IgD-negative memory B cell (primary cell): ENCODE measurements around the gene CLMP. TPM values are rescaled to one million over a fixed set of nuclear protein-coding genes. Genes with fewer than 3 reads are reported as not detected.

Experiments
- H3K27ac Mint-ChIP-seq, 3 donors: one replicate each; pipeline ENCODE4 v1.8.0; 2020 to 2022; ENCODE audit warnings: mild to moderate bottlenecking in 3 of 3, mixed read lengths in 3 of 3, moderate library complexity in 1 of 3
- H3K27me3 Mint-ChIP-seq: one replicate; pipeline ENCODE4 v1.8.0; 2021; ENCODE audit warnings: mixed read lengths
- H3K36me3 Mint-ChIP-seq: one replicate; pipeline ENCODE4 v1.8.0; 2020; ENCODE audit warnings: mild to moderate bottlenecking, mixed read lengths
- H3K4me1 Mint-ChIP-seq, 3 donors: one replicate each; pipeline ENCODE4 v1.8.0; 2020 to 2022; ENCODE audit warnings: mixed read lengths in 3 of 3, mild to moderate bottlenecking in 1 of 3
- H3K4me3 Mint-ChIP-seq, 4 donors: one replicate each; pipeline ENCODE4 v1.8.0; 2020 to 2022; ENCODE audit warnings: mild to moderate bottlenecking in 4 of 4, mixed read lengths in 4 of 4, moderate library complexity in 3 of 4
- H3K9me3 Mint-ChIP-seq, 3 donors: one replicate each; pipeline ENCODE4 v1.8.0; 2020 to 2021; ENCODE audit warnings: mixed read lengths in 3 of 3, mild to moderate bottlenecking in 1 of 3
- polyA plus RNA-seq: library from polyadenylated mRNA; unstranded; fragments of 300-500 nt; fragmentation: Illumina TruSeq; gene quantifications from one replicate; pipeline ENCODE4 v1.2.3, GENCODE V29; 2021

The CLMP gene
- polyA plus RNA-seq, 1 donor from 2014 or later, result 0.31 TPM

DNA sequence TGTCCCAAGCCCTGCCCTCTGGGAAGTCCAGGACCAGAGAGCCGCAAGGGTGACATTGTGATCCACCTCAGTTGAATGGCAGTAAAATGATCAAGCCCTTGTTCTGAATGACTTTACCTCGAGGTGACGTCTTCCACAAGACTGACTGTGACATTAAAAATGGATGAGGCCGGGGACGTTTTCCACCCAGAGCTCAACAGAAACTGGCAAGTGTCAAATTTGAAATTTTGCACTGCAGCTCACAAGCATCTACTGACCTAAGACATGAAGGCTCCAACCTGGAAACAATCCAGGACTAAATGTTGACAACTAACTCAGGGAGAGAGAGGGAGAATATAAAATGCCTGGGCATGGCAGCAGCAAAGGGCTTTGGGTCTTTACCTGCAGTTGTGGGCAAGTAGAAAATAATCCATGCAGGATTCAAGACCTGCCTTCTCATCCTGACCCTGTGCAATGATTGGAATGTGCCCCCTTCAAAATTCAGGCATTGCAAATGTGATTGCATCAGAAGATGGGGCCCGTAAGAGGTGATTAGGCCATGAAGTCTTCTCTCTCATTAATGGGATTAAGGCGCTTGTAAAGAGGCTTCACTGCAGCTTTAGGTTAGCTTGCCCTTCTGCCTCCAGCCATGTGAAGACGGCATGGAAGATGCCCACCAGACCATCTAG is 33.6 kb upstream of the CLMP start:
- Mint-ChIP-seq H3K9me3 (peaks cover 0 to 2% (median 0%) of the 10 kb centered on the region in 3 donors), H3K4me1 (peaks cover 3 to 8% (median 7%) of the 10 kb centered on the region in 3 donors), H3K27me3 (peaks cover 16% of the 10 kb centered on the region), H3K36me3 (no peaks in the 10 kb centered on the region), H3K27ac (no peak overlapping the region), H3K4me3 (no peak overlapping the region)

DNA sequence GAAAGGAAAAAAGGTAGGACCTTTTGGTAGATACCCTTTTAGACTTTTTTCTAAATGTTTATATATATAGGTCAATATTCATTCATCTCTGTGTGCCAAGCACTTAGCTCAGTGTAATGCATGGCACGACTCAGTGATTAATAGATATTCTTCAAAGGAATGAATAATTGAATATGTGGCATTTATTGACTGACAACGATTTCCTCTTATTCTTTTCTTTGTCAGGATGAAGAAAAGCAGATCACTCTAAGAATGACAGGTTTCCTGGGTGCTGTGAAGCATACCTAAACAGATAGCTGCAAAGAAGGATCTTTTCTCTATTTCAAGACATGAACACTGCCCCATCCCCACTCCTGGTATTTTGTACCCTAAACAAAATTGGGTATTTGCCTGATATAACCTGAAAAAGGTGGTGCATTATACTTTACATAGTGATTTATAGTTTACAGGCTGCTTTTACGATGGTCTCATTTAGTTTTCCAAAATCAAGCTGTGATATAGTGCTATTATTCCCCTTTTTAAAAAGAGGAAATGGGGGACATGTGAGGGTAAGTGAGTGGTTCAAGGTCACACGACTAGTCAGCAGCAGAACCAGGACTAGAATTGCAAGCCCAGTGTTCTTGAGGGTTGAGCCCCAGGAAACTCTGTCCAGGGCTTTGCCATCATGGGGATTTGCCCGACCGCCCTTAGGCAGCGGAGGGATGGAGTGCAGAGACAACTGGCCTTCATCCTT is 32.9 kb upstream of the CLMP start:
- H3K27ac Mint-ChIP-seq, result no peak overlapping the region
- no peak overlapping the region for H3K4me3 Mint-ChIP-seq
- H3K27me3 Mint-ChIP-seq, result peaks cover 20% of the 10 kb centered on the region
- H3K9me3 Mint-ChIP-seq, result peaks cover 2 to 3% (median 3%) of the 10 kb centered on the region in 3 donors
- peaks cover 0 to 4% (median 0%) of the 10 kb centered on the region in 3 donors for H3K4me1 Mint-ChIP-seq
- H3K36me3 Mint-ChIP-seq, result no peaks in the 10 kb centered on the region

DNA sequence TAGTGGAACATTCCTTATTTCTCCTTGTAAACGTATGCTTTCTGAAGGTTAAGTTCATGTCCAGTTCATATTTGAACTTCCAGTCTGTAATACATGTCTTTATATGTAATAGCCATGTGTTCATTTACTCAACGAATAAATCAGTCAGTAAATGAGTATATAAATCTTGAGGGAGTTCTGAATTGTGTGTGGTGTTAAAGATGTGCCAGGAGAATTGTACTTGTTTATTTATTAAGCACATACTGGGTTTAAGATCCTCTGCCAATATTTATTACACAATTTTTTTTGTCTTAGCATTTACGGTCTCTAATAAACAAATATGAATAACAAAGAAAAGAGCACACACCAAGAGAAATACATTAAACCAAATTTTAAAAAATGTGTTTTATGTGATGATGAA is 26.5 kb upstream of the CLMP start:
- Mint-ChIP-seq H3K27ac (no peak overlapping the region), H3K36me3 (no peaks in the 10 kb centered on the region), H3K27me3 (peaks cover 14% of the 10 kb centered on the region), H3K9me3 (peaks cover 7 to 15% (median 12%) of the 10 kb centered on the region in 3 donors), H3K4me1 (no peaks in the 10 kb centered on the region), H3K4me3 (no peak overlapping the region)

DNA sequence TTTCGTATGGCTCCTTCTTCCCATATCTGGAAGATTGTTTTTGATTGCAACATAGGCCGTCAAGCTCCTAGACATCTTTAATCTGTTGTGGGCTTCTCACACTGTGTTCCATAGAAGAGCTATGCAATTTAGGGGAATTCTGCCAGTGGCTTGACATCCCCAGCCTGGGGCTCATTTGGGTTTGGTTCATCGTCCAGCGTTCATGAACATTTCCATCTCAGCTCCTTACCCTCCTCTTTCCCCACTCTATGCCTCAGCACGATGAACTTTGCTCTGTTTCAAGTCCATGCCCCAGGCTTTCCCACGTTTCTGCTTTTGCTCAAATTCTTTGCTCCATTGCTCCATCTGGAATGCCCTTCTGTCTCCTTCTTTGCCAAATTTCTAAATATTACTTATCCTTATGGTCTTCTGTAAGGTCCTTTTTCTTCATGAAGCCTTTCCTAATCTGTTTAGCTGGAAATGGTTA is 26.1 kb upstream of the CLMP start:
- Mint-ChIP-seq H3K4me3 (no peak overlapping the region), H3K4me1 (no peaks in the 10 kb centered on the region), H3K36me3 (no peaks in the 10 kb centered on the region), H3K27me3 (peaks cover 15% of the 10 kb centered on the region), H3K27ac (no peak overlapping the region), H3K9me3 (peaks cover 7 to 15% (median 12%) of the 10 kb centered on the region in 3 donors)

DNA sequence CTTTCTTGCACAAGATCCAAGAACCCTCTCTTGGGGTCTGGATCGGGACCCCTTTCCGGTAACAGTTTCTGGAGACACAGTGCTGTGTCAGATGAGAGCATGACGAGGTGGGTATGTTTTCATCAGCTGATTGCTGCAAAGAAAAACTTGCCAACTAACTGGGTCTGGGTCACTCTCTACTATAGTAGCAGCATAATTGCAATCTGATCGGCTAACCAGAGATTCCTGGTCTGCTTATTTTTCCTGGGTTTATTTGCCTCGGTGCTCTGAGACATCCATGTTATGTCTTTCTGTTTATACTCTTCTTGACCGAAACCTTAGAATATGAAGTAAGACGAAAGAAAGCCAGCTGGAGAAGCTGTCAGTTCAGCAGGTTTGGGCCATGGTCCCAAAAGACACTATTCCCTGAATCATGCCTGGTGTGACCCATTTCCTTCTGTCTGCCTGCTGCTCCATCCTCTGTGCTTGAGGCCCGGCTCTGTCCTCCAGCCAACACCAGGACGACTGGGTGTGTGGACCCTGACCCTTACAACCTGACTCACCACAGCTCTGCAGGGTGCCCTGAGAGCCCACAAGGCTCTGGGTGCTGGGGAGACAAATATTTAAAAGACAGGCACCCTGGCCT is 24.1 kb upstream of the CLMP start:
- H3K27me3 Mint-ChIP-seq, result peaks cover 14% of the 10 kb centered on the region
- no peaks in the 10 kb centered on the region for H3K4me1 Mint-ChIP-seq
- peaks cover 7 to 15% (median 12%) of the 10 kb centered on the region in 3 donors for H3K9me3 Mint-ChIP-seq
- H3K4me3 Mint-ChIP-seq, result no peak overlapping the region
- H3K36me3 Mint-ChIP-seq, result no peaks in the 10 kb centered on the region
- no peak overlapping the region for H3K27ac Mint-ChIP-seq

DNA sequence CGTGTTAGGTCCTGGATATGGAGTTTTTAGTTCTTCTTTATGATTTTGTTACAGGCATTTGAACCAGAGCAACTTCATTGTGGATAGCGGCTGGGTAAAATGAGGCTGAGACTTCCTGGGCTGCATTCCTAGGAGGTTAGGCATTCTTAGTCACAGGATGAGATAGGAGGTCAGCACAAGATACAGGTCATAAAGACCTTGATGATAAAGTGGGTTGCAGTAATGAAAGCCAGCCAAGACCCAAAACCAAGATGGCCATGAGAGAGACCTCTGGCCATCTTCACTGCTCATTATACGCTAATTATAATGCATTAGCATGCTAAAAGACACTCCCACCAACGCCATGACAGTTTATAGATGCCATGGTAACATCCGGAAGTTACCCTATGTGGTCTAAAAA is 23.4 kb upstream of the CLMP start:
- Mint-ChIP-seq H3K36me3 (no peaks in the 10 kb centered on the region), H3K9me3 (peaks cover 7 to 15% (median 12%) of the 10 kb centered on the region in 3 donors), H3K4me3 (no peak overlapping the region), H3K27me3 (peaks cover 13% of the 10 kb centered on the region), H3K4me1 (no peaks in the 10 kb centered on the region), H3K27ac (no peak overlapping the region)

DNA sequence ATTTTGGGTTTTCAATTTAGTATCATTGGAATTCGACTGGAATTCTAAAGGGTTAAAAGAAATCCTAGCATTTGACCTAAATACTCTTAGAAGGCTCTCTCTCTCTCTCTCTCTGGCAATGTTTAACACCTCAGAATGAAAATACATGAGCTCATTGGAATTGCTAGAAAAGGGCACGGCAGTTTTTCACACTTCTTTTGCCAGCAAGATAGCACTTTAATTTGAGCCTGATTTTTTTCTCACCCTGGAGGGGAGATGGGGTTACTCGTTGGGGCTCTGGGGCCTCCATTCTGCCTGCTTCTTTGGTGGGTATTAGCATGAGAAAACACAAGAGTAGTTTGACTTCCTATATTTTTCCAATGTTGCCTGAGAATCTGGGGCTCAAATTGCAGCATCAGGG is 22.8 kb upstream of the CLMP start:
- Mint-ChIP-seq H3K27ac (no peak overlapping the region), H3K9me3 (peaks cover 4 to 15% (median 9%) of the 10 kb centered on the region in 3 donors), H3K4me1 (no peaks in the 10 kb centered on the region), H3K27me3 (peaks cover 13% of the 10 kb centered on the region), H3K36me3 (no peaks in the 10 kb centered on the region), H3K4me3 (no peak overlapping the region)

DNA sequence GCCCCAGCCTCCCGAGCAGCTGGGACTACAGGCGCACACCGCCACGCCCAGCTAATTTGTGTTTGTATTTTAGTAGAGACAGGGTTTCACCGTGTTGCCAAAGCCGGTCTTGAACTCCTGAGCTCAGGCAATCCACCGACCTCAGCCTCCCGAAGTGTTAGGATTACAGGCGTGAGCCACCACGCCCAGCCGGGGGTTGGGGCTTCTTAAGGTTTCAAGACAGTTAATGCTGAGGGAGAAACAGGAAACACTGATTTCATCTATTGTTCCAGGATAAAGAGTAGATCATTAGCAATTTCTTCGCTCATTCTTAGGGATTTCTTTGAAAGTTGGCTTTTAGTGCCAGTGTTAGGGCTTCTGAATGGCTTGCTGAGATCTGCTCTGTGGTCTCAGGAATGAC is 21.2 kb upstream of the CLMP start:
- no peaks in the 10 kb centered on the region for H3K36me3 Mint-ChIP-seq
- no peak overlapping the region for H3K4me3 Mint-ChIP-seq
- no peak overlapping the region for H3K27ac Mint-ChIP-seq
- no peaks in the 10 kb centered on the region for H3K4me1 Mint-ChIP-seq
- H3K9me3 Mint-ChIP-seq, result no peaks in the 10 kb centered on the region
- peaks cover 13% of the 10 kb centered on the region for H3K27me3 Mint-ChIP-seq

DNA sequence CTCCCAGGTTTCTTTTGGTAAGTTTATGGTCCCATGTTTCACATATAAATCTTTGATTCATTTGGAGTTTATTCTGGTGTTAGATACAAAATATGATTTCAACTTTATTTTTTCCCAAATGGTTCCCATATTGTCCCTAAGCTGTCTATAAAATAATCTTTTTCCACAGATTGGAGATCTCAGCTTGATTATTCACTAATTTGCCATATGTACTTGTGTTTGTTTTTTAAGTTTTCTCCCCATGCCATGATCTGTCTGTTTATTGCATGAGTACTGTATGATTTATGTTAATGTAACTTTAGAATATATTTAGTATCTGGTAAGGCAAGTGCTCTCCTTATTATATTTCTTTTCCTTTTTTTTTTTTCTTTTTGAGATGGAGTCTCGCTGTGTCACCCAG is 19.9 kb upstream of the CLMP start:
- H3K4me3 Mint-ChIP-seq, result no peak overlapping the region
- peaks cover 17% of the 10 kb centered on the region for H3K27me3 Mint-ChIP-seq
- no peaks in the 10 kb centered on the region for H3K9me3 Mint-ChIP-seq
- H3K4me1 Mint-ChIP-seq, result no peaks in the 10 kb centered on the region
- H3K27ac Mint-ChIP-seq, result no peak overlapping the region
- no peaks in the 10 kb centered on the region for H3K36me3 Mint-ChIP-seq

DNA sequence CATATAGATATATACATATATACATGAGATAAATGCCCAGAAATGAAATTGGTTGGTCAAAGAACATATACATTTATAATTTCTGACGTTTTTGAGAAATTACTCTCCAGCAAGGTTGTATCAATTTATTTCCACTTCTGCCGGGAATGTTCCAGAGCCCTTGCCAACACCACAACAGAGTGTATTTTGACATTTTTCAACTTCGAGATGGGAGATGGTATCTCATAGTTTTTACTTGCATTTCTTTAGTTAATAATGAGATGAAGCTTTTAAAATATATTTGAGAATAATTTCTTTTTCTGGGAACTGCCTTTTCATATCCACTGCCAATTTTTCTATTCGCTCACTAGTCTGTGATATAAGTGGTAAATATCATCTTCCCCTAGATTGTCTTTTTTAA is 19.3 kb upstream of the CLMP start:
- Mint-ChIP-seq H3K27ac (no peak overlapping the region), H3K36me3 (no peaks in the 10 kb centered on the region), H3K4me3 (no peak overlapping the region), H3K9me3 (no peaks in the 10 kb centered on the region), H3K4me1 (no peaks in the 10 kb centered on the region), H3K27me3 (peaks cover 18% of the 10 kb centered on the region)

DNA sequence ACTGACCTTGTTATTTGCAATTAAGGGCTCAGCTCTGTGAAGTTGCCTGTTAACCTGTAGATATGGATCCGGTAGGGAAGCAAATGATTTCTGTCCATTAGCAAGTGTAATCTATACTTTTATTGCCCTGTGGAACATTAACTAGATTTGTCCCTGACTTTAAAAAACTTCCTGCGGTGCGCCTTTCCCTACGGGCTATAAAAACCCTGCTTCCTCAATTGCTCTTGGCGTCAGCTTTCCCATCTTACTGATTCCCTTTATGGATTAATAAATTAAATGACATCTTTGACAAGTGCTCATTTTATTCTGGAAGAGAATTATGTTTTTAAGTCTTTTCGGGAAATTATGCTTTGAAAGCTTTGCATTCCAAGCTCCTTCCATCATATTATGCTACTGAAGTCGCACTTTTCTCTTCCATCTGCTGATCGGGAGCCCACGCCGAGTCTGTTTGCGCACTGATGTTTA is 18.3 kb upstream of the CLMP start:
- peaks cover 22% of the 10 kb centered on the region for H3K27me3 Mint-ChIP-seq

DNA sequence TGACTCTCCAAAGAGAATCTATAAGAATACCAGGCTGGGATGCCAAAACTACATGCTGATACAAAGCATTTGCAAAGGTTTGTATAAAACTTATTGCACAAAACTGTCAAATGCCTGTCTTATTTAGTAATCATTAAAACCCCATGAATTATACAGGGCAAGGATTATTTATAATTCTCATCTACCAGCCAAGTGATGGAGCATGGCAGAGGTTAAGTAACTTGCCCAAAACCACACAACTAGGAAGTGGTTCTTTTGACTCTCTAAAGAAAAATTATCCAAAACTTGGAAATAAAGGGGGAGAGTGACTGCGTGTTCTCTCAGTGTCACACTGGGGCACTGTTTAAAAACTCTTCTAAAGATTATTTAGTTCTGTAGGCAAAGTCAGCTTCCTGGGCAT is 17.4 kb upstream of the CLMP start:
- peaks cover 24% of the 10 kb centered on the region for H3K27me3 Mint-ChIP-seq
- no peak overlapping the region for H3K4me3 Mint-ChIP-seq

More for the DNA sequence above, 18.3 kb upstream of the CLMP start:
- Mint-ChIP-seq H3K4me1 (no peaks in the 10 kb centered on the region), H3K36me3 (peaks cover 1% of the 10 kb centered on the region), H3K4me3 (no peak overlapping the region), H3K27ac (no peak overlapping the region), H3K9me3 (no peaks in the 10 kb centered on the region)

DNA sequence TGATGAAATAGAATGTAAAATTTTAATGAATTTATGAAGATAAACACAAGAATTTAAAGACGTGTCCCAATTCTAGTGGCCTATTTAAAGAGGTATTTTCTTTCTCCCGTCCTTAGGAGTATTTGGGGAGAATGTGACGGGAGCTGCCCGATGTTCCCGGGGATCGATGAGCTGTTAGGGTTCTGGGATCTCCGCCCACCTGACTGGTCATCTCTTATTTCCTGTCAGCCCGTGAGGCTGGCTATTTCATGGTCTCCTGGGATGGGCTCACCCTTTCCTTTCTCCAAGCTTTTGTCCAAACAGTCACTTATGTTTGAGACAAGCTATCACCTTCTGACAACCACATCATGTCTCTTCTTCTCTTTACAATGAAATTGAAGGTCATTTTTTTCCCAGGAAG is 16.9 kb upstream of the CLMP start:
- no peak overlapping the region for H3K27ac Mint-ChIP-seq
- H3K27me3 Mint-ChIP-seq, result peaks cover 24% of the 10 kb centered on the region
- H3K4me1 Mint-ChIP-seq, result no peaks in the 10 kb centered on the region
- peaks cover 2% of the 10 kb centered on the region for H3K36me3 Mint-ChIP-seq
- H3K9me3 Mint-ChIP-seq, result no peaks in the 10 kb centered on the region
- no peak overlapping the region for H3K4me3 Mint-ChIP-seq

More for the DNA sequence above, 17.4 kb upstream of the CLMP start:
- Mint-ChIP-seq H3K36me3 (peaks cover 2% of the 10 kb centered on the region), H3K4me1 (no peaks in the 10 kb centered on the region), H3K27ac (no peak overlapping the region), H3K9me3 (no peaks in the 10 kb centered on the region)

DNA sequence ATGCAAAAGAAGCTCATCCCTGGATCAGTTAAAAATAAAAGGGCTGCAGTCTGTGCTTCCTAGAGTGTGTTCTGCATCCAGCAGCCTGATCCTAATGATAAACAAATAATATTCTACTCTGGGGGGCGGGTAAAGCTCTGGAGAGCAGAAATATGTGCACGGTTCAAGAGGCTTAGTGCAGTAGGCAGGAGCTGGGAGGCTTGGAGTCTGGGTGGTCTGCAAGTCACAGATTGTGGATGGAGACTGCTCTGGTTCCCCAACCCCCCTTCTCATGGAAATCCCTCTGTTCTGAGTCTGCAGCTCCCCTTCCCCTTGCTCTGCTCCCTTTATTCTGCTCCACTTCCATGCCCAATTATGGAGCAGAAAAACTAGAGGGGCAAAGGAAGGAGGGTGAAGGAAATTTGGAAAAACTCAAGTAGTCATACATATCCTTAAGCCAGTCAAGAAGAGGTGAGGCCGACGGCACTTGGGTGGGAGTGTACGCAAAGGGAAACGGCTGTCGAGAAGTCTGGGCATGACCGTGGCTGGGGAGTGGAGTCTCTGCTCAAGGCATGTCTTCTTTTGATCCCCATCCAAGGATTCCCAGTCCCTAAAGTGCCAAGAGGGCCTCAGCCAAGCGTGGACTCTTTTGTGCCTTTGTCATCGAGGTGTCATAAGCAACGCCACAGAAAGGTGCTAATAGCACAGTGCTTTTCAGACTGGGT is 16.3 kb upstream of the CLMP start:
- peak overlapping the region in 1 of 3 donors; percentile 85 for H3K27ac Mint-ChIP-seq
- H3K27me3 Mint-ChIP-seq, result peaks cover 21% of the 10 kb centered on the region
- peaks cover 2% of the 10 kb centered on the region for H3K36me3 Mint-ChIP-seq
- no peaks in the 10 kb centered on the region for H3K4me1 Mint-ChIP-seq
- H3K4me3 Mint-ChIP-seq, result no peak overlapping the region
- H3K9me3 Mint-ChIP-seq, result no peaks in the 10 kb centered on the region

DNA sequence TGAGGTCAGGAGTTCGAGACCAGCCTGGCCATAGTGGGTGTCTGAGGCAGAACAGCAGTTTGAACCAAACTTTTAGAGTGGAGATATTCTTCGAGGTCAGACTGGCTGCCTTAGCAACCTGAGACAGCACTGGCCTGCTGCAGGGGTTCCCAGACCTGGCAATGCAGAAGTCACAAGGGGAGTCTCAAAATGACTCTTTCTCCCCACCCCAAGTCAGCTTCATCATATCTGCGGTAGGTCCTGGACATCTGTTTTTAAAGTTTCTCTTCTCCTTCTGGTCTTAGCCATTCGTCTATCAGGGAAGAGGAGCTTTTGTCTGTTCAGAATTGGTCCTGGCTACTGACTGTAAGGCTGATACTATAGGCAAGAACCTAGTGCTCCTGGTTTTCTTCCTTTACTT is 14.5 kb upstream of the CLMP start:
- no peak overlapping the region for H3K4me3 Mint-ChIP-seq
- H3K36me3 Mint-ChIP-seq, result peaks cover 3% of the 10 kb centered on the region
- no peak overlapping the region for H3K27ac Mint-ChIP-seq
- no peaks in the 10 kb centered on the region for H3K4me1 Mint-ChIP-seq
- H3K27me3 Mint-ChIP-seq, result peaks cover 24% of the 10 kb centered on the region
- no peaks in the 10 kb centered on the region for H3K9me3 Mint-ChIP-seq
